Caki2 (cell line): ENCODE results near the gene CFAP157. TPM values are rescaled to one million over a fixed set of nuclear protein-coding genes. Genes with fewer than 3 reads are reported as not detected.

Source experiments
- DNase-seq: peaks from one replicate; pipeline ENCODE4 v3.0.0-alpha.2; 2015; ENCODE audit warnings: low read depth
- in situ Hi-C: cut with HindIII; loops from 2 replicates; pipeline ENCODE4 v1.10.0; 2016; ENCODE audit warnings: low sequenced_read_pairs, low pct_unique_long_range_greater_than_20kb, mixed read lengths
- total RNA-seq: library from RNA; depleted of rRNA; stranded (reverse); fragments of >200 nt; shearing (Covaris generic); gene quantifications from 2 replicates; pipeline ENCODE4 v1.2.3, GENCODE V29; 2014; ENCODE audit warnings: low replicate concordance

Gene CFAP157
- total RNA-seq, 1 experiment from 2014 or later = not detected

DNA sequence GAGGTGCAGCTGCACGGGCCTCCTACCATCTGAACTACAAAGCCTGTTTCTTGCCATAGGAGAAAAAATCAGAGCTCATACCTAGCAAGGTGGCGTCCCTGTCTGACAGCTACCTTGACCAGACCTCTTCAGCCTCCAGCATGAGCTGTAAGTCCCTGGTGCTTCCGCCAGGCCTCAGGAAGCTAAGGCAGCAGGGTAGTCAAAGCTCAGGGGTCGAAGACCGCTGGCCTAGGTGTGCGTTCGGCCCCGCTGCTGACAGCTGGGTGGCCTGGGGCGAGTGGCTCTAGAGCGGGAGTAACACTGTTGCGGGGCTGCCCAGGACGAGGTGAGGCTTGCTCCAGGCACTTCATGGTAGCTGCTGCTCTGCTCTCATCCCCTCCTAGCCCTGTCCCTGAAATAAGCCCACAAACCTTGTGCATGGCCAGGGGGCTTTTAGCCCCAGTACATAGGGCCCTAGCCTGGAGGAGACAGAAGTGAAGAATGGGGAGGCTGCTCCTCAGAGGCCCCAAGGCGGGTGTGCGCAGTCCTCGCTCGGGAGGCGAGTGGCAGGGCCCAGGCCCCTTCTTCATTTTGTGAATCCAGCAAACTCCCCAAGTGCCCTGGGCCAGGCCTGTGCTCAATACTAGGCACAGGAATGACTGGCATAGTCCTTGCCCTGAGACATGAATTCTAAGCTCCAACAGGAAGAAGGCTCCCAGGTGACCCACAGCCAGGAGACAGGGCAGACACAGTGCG lies 22.9 kb downstream of the CFAP157 start:
- DNase-seq = no peak
- in situ Hi-C loops = no loop called here

- no peak for DNase-seq
- in situ Hi-C loops = no loop called here
These were observed 23.5 kb downstream of the CFAP157 start for GRCh38 chr9:127730262-127730661.

GRCh38 chr9:127730799-127731410 lies 24.1 kb downstream of the CFAP157 start:
- in situ Hi-C loops = no loop called here
- DNase-seq = no peak

DNA sequence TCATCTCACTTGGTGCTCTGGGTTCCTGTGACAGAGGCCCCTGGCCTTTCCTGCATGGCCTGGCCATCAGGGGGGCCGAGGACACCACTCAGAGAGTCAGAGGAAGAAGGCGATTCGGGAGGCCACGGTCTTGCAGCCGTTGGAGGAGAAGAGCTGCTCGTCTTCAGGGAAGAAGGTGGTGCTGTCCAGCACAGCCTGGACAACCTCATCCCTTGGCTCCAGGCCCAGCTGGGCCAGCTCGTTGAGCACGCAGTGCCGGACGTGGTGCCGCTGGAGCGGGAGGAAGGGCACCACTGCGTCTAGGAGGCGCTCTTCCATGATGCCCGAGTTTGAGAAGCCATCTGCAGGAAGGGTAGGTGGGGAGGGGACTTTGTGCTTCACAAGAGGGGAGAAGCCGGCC lies 25.1 kb downstream of the CFAP157 start:
- no peak for DNase-seq
- in situ Hi-C loops = no loop called here

DNA sequence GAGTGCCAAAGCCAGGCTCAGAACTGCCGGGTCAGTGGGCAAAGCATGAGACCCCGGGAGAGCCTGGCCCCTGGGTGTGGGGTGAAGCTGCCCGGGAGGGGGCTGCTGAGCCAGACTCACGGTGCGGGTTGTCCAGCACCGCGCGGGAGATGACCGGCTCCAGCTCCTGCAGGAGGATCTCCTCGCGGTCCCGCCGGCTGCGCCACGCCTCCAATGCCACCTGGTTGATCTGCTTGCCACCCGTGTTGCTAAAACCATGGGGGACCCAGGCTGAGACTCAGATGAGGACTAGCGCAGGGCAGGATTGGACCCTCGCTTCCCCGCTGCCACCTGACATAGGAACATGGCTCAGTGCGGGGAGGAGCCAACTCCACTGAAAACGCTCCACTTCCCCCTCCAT lies 25.7 kb downstream of the CFAP157 start:
- no peak for DNase-seq
- in situ Hi-C loops = no loop called here

GRCh38 chr9:127733614-127734013 lies 26.8 kb downstream of the CFAP157 start:
- in situ Hi-C loops = no loop called here

GRCh38 chr9:127734247-127734746 lies 27.5 kb downstream of the CFAP157 start:
- in situ Hi-C loops = no loop called here
- no peak for DNase-seq

More at GRCh38 chr9:127733614-127734013, 26.8 kb downstream of the CFAP157 start:
- DNase-seq = no peak

- in situ Hi-C loops = no loop called here
- DNase-seq = peak; percentile 98
These were observed 28.1 kb downstream of the CFAP157 start, which contains the start of gene TOR2A for GRCh38 chr9:127734747-127735529. Gene TOR2A (minus strand): TSS chr9:127735294. CDS start chr9:127735270, 24 bp downstream.

- DNase-seq = no peak
- in situ Hi-C loops = no loop called here
These were observed 28.9 kb downstream of the CFAP157 start for GRCh38 chr9:127735530-127736185.

GRCh38 chr9:127738666-127739065 lies 31.9 kb downstream of the CFAP157 start:
- no peak for DNase-seq
- in situ Hi-C loops = no loop called here

- in situ Hi-C loops = no loop called here
- DNase-seq = peak; percentile 4
These were observed 33.0 kb downstream of the CFAP157 start for GRCh38 chr9:127739614-127740330.

- in situ Hi-C loops = no loop called here
- DNase-seq = peak; percentile 62
These were observed 35.1 kb downstream of the CFAP157 start for GRCh38 chr9:127741831-127742434.

- in situ Hi-C loops = no loop called here
- peak; percentile 85 for DNase-seq
These were observed 35.8 kb downstream of the CFAP157 start for GRCh38 chr9:127742435-127743088.

- in situ Hi-C loops = no loop called here
- DNase-seq = no peak
These were observed 37.8 kb downstream of the CFAP157 start for GRCh38 chr9:127744398-127745110.

DNA sequence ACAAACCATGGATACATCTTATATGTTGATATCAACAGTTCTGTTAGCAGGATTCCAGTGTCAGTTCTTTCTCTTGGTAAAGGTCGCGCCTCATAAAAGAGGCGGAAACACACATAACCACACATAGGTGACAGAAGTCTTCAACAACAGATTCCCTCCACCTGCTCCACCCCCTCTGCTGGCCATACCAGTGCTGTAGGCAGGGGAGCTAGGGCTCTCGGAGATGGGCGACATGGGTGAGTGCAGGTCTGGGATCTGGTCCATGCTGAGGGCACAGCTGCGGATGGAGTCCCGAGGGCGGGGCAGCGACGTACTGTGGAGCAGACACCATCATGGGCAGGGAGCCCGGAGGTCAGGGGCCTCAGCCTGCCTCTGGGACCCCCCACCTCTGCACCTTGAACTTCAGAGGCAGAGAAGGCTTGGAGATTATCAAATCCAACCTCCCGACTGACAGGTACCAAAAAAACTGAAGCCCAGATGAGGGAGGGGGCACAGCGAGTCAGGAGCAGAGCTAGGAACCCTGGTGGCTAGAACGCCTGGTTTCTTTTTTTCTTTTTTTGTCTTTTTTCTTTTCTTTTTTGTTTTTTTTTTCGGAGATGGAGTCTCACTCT lies 40.3 kb downstream of the CFAP157 start:
- in situ Hi-C loops = no loop called here

More for the DNA sequence above, 40.3 kb downstream of the CFAP157 start:
- no peak for DNase-seq
